ENCODE data around the gene CRYGN. TPM values are rescaled to one million over a fixed set of nuclear protein-coding genes. Genes with fewer than 3 reads are reported as not detected.

CRYGN gene
- total and polyA plus RNA-seq, 2 experiments from 2014 or later: 0.59 to 1.5 TPM

GRCh38 chr7:151447901-151448260 is 7.9 kb upstream of the CRYGN start (continued):
- TF ChIP-seq ZNF462 (CRISPR knock-in tag; IDR thresholded peaks at IDR 0.05) (no peak), EZH2 (IDR thresholded peaks at IDR 0.05; ENCODE audit: low read depth, unreplicated experiment) (no peak), JUNB (IDR thresholded peaks at IDR 0.05; ENCODE audit: unreplicated experiment) (no peak)

DNA sequence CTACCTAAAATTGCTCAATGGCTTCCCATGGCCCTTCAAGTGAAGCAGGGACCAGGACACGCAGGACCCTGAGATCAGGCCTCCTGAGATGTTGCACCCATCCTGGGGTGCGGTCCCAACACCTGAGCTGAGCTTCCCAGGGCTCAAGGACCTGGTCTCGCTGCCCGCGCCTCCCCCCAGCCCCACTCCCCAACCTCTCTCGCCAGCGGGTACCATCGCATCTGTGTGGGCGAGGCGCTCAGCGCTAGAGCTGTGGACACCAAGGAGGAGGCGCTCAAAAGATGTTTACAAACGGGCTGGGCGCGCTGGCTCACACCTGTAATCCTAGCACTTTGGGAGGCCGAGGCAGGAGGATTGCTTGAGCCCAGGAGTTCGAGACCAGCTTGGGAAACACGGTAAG is 7.4 kb upstream of the CRYGN start:
- peaks cover 10% of the 10 kb centered on the region for H3K27me3 Mint-ChIP-seq (ENCODE audit: insufficient read depth, low read depth, poor library complexity)
- H4K20me1 ChIP-seq (replicated peaks; ENCODE audit: insufficient read depth): no peaks in the 10 kb centered on the region
- H3K4me3 ChIP-seq: no peak overlapping the region
- no peaks in the 10 kb centered on the region; the same call in 1 of the 2 replicates for H3K4me1 ChIP-seq (ENCODE audit: insufficient read depth)
- H3K4me1 Mint-ChIP-seq: peaks cover 6% of the 10 kb centered on the region
- H3K27ac ChIP-seq (ENCODE audit: low read depth): no peak overlapping the region
- H3K36me3 ChIP-seq (ENCODE audit: insufficient read depth): no peaks in the 10 kb centered on the region
- no peak overlapping the region for H3K4me2 ChIP-seq
- H3K36me3 Mint-ChIP-seq (ENCODE audit: low read depth): no peaks in the 10 kb centered on the region; the same call in 2 of the 3 replicates
- DNase-seq (ENCODE audit: low spot score): no peak
- ATAC-seq: no peak
- no peaks in the 10 kb centered on the region for H3K79me2 ChIP-seq (replicated peaks; ENCODE audit: insufficient read depth)
- no peaks in the 10 kb centered on the region for H3K9me2 ChIP-seq (ENCODE audit: insufficient read depth)
- no peak overlapping the region for H3K27ac Mint-ChIP-seq
- no peak overlapping the region for H3K4me3 Mint-ChIP-seq
- no peak overlapping the region for H2AFZ ChIP-seq
- no peaks in the 10 kb centered on the region for H3K9me3 Mint-ChIP-seq
- peaks cover 12% of the 10 kb centered on the region for H3K27me3 ChIP-seq (ENCODE audit: insufficient read depth)
- 0 out of 2 replicates have a peak, but pooled peaks cover 4% of the 10 kb centered on the region for H3F3A ChIP-seq (replicated peaks; ENCODE audit: low read depth)
- TF ChIP-seq POLR2AphosphoS5 (IDR thresholded peaks at IDR 0.05; ENCODE audit: low read depth): no peak
- TF ChIP-seq STAT1 (IDR thresholded peaks at IDR 0.05; ENCODE audit: unreplicated experiment): no peak
- TF ChIP-seq CREB1 (CRISPR knock-in tag; IDR thresholded peaks at IDR 0.05; ENCODE audit: low read depth): no peak
- TF ChIP-seq, protein P1, sequence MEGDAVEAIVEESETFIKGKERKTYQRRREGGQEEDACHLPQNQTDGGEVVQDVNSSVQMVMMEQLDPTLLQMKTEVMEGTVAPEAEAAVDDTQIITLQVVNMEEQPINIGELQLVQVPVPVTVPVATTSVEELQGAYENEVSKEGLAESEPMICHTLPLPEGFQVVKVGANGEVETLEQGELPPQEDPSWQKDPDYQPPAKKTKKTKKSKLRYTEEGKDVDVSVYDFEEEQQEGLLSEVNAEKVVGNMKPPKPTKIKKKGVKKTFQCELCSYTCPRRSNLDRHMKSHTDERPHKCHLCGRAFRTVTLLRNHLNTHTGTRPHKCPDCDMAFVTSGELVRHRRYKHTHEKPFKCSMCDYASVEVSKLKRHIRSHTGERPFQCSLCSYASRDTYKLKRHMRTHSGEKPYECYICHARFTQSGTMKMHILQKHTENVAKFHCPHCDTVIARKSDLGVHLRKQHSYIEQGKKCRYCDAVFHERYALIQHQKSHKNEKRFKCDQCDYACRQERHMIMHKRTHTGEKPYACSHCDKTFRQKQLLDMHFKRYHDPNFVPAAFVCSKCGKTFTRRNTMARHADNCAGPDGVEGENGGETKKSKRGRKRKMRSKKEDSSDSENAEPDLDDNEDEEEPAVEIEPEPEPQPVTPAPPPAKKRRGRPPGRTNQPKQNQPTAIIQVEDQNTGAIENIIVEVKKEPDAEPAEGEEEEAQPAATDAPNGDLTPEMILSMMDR (conservative IDR thresholded peaks at IDR 0.05; ENCODE audit: low read depth in 2 of 2): no peak
- no peak for TF ChIP-seq EZH2phosphoT487 (IDR thresholded peaks at IDR 0.05; ENCODE audit: unreplicated experiment)
- no peak for TF ChIP-seq ZNF462 (CRISPR knock-in tag; IDR thresholded peaks at IDR 0.05)

Data from GM23338 (cell line).